NT2/D1 (cell line): ENCODE measurements around the gene TBC1D19.
"Not testable (repeated sequence)": the region's sequence is repeated elsewhere in the genome, so short reads cannot be mapped to it uniquely, and the experiment has no call there.

Source experiments
- DNase-seq: peaks from one replicate; pipeline ENCODE4 v3.0.0-alpha.2; 2011; ENCODE audit warnings: low read depth, low spot score
- H3K27me3 ChIP-seq: 2 replicates; pipeline ENCODE4 v1.6.0; 2011; ENCODE audit warnings: mild to moderate bottlenecking; ENCODE audit not compliant: insufficient read length, insufficient read depth
- H3K36me3 ChIP-seq: 2 replicates; pipeline ENCODE4 v1.6.1; 2011; ENCODE audit warnings: mild to moderate bottlenecking, low read length, mixed read lengths; ENCODE audit not compliant: insufficient read depth, insufficient read length
- H3K4me1 ChIP-seq: 2 replicates; pipeline ENCODE4 v1.5.1; 2011; ENCODE audit not compliant: insufficient read depth, insufficient read length
- H3K4me3 ChIP-seq: 2 replicates; pipeline ENCODE4 v1.5.1; 2011; ENCODE audit warnings: low read depth; ENCODE audit not compliant: insufficient read length
- H3K9ac ChIP-seq: 2 replicates; pipeline ENCODE4 v1.6.0; 2011; ENCODE audit warnings: low read depth; ENCODE audit not compliant: insufficient read length
- H3K9me3 ChIP-seq: 2 replicates; pipeline ENCODE4 v1.5.1; 2011; ENCODE audit warnings: mild to moderate bottlenecking, low read length; ENCODE audit not compliant: insufficient read depth
- SUZ12 ChIP-seq: IDR thresholded peaks from 2 replicates; pipeline ENCODE4 v1.6.1; 2011; ENCODE audit not compliant: insufficient read length, insufficient read depth; ENCODE audit errors: extremely low read depth
- YY1 ChIP-seq: IDR thresholded peaks from 2 replicates; pipeline ENCODE4 v1.6.1; 2011; ENCODE audit not compliant: insufficient read length, insufficient read depth
- ZNF274 ChIP-seq: IDR thresholded peaks from 2 replicates; pipeline ENCODE4 v1.6.1; 2011; ENCODE audit warnings: mild to moderate bottlenecking, low read depth, low read length

TBC1D19 gene, protein sequence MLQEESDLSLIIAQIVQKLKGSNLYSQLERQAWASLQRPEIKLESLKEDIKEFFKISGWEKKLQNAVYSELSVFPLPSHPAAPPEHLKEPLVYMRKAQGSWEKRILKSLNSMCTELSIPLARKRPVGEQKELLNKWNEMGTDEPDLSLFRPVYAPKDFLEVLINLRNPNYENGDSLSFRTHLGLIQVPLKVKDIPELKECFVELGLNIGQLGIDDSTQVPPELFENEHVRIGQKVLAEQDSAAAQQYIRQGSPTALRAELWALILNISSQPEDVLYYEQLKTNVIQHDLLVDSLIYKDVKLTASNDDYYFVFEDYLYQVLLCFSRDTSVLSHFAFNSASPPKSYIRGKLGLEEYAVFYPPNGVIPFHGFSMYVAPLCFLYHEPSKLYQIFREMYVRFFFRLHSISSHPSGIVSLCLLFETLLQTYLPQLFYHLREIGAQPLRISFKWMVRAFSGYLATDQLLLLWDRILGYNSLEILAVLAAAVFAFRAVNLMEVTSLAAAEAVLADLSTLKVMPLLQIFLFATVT

DNA sequence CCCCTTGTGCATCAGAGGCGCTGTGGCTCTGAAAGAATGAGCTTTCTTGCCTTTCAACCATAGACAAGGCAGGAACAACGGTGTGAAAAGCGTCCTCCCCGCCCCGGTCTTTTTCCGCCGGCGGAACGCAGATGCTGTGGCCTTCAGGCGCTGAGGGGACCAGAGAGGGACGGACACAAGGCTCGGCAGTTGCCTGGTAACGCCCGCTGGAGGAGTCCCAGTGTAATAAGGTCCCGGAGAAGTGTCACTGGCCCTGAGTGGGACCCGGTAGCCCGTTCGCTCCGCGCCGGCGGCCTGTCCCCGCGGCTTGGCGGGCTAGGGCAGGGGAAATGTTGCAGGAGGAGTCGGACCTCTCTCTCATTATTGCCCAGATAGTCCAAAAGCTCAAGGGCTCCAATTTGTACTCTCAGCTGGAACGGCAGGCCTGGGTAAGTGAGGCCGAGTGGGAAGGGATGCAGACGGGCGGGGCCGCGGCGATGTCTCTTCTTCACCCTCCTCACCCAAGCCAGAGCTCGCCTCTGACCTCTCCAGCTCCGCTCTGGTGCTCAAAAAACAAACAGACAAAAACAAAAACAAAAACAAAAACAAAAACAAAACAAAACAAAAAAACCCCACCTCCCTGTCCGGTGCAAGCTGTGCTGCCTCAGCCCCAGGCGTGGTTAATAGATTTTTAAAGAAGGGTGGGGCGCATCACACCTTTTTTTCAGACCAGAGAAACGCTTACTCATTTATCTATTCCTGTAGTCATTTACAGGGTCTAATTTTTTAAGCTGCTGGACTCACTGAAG lies at the start of gene TBC1D19:
TBC1D19 (plus strand) TSS at position 220 of the 788 bp plus-strand sequence; CDS start at position 330, 110 bp downstream.
- no peaks in the 10 kb centered on the region for H3K9me3 ChIP-seq
- peak; percentile 88 for DNase-seq
- TF ChIP-seq SUZ12 (no peak), YY1 (no peak), ZNF274 (no peak)

DNA sequence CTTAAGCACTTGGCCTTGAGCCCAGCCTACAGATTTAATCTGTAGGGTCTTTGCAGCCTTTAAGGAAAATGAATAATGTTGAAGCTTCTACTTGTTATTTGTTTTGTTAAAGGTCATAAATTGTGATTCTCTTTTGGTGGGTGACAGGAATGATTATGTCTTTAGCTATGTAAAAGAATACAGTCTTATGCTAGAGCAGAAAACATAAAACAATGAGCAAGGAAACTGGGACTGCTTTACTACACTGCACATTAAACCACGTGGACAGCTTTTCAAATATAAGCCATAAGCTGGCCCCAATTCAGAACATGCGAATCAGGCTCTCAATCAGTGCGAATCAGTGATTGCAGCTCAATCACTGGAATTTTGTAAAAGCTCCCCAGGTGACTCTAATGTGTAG lies 40.9 kb upstream of the TBC1D19 start:
- no peaks in the 10 kb centered on the region for H3K36me3 ChIP-seq
- no peak for TF ChIP-seq SUZ12
- no peak for TF ChIP-seq ZNF274
- TF ChIP-seq YY1, result no peak
- H3K9ac ChIP-seq, result no peak overlapping the region
- H3K4me3 ChIP-seq, result no peak overlapping the region
- 0 out of 2 replicates have a peak, but pooled peaks cover 6% of the 10 kb centered on the region for H3K9me3 ChIP-seq
- H3K27me3 ChIP-seq, result no peaks in the 10 kb centered on the region
- DNase-seq, result no peak
- H3K4me1 ChIP-seq, result no peaks in the 10 kb centered on the region

More for the DNA sequence above, at the start of gene TBC1D19:
- H3K4me3 ChIP-seq, result peak within 1 kb of the TSS; percentile 77
- H3K4me1 ChIP-seq, result no peaks in the 10 kb centered on the region
- no peaks in the 10 kb centered on the region for H3K36me3 ChIP-seq
- no peaks in the 10 kb centered on the region for H3K27me3 ChIP-seq
- peak within 1 kb of the TSS; percentile 69 for H3K9ac ChIP-seq

DNA sequence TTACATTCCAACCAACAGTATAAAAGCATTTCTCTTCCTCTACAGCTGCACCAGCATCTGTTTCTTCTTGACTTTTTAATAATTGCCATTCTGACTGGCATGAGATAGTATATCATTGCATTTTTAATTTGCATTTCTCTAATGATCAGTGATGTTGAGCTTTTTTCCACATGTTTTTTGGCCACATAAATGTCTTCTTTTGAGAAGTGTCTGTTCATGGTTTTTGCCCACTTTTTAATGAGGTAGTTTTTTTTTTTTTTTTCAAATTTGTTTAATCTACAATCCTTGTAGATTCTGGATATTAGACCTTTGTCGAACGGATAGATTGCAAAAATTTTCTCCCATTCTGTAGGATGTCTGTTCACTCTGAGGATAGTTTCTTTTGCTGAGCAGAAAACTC lies 39.5 kb upstream of the TBC1D19 start:
- Histone ChIP-seq H3K36me3 (no peaks in the 10 kb centered on the region), H3K9me3 (0 out of 2 replicates have a peak, but pooled peaks cover 6% of the 10 kb centered on the region), H3K4me3 (no peak overlapping the region), H3K9ac (no peak overlapping the region), H3K27me3 (no peaks in the 10 kb centered on the region), H3K4me1 (no peaks in the 10 kb centered on the region)
- DNase-seq, result no peak
- TF ChIP-seq ZNF274 (no peak), SUZ12 (no peak), YY1 (no peak)

DNA sequence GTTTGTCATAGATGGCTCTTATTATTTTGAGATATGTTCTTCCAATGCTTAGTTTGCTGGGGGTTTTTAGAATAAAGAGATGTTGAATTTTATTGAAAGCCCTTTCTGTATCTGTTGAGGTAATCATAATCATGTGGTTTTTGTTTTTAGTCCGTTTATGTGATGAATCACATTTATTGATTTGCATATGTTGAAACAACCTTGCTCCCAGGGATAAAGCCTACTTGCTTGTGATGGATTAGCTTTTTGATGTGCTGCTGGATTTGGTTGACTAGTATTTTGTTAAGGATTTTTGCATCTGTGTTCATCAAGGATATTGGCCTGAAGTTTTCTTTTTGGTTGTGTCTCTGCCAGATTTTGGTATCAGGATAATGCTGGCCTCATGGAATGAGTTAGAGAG lies 35.5 kb upstream of the TBC1D19 start:
- not testable (repeated sequence) for H3K9me3 ChIP-seq, H3K4me3 ChIP-seq, H3K4me1 ChIP-seq, H3K27me3 ChIP-seq, DNase-seq, H3K9ac ChIP-seq, H3K36me3 ChIP-seq

DNA sequence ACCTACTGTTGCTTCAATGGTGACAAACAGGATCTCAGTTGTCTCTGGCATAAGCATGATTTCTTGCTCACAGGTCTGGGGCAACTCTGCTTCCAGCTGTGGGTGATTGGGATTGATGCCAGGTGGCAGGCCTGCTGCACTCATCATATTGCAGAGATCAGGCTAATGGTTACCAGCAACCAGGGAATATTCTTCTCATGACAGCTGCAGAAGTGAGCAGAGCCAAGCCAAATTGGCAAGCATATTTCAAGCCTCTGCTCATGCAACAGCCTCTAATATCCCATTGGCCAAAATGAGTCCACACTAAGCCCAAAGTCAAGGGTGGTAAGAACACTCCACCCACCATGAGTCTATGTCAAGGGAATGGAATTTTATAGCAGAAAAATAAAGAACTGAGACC lies 26.7 kb upstream of the TBC1D19 start:
- Histone ChIP-seq H3K4me1 (no peaks in the 10 kb centered on the region), H3K9me3 (no peaks in the 10 kb centered on the region), H3K36me3 (no peaks in the 10 kb centered on the region), H3K9ac (no peak overlapping the region), H3K27me3 (no peaks in the 10 kb centered on the region), H3K4me3 (no peak overlapping the region)
- no peak for DNase-seq
- TF ChIP-seq ZNF274, result no peak
- no peak for TF ChIP-seq SUZ12
- TF ChIP-seq YY1, result no peak

DNA sequence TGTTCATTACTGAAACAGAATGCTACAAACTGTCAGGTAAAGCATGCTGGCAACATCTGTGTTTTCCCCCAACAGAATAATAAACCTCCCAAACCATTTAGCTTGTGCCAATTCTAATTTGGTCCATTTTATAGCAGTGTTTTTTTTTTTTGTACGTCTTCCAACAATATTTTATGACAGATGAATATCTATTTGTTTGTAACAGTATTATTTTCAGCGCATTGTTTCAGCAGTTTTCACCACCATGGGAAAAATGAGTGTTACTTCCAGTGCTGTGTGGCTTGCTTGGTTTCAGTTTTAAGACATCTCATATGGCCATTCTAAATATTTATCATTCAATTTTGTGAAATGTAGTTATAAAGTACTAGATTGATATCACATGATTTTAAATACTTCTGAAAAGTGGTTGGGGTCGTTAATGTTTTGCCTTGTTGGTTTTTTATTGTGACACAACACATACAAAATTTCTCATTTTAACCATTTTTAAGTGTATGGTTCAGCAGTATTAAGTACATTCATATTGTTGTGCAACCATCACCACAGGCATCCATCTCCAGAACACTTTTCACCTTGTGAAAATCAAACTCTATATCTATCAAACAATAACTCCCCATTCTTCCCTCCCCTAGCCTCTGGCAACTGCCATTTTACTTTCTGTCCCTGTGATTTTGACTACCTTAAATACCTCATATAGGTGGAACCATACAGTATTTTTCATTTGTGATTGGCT lies 25.6 kb upstream of the TBC1D19 start:
- Histone ChIP-seq H3K9ac (no peak overlapping the region), H3K4me3 (no peak overlapping the region), H3K36me3 (no peaks in the 10 kb centered on the region), H3K4me1 (no peaks in the 10 kb centered on the region), H3K9me3 (no peaks in the 10 kb centered on the region), H3K27me3 (no peaks in the 10 kb centered on the region)
- DNase-seq, result no peak
- no peak for TF ChIP-seq ZNF274
- TF ChIP-seq YY1, result no peak
- no peak for TF ChIP-seq SUZ12
